Caco-2 (cell line): ENCODE results near the gene PROX1. TPM values are rescaled to one million over a fixed set of nuclear protein-coding genes. Genes with fewer than 3 reads are reported as not detected.

Experiments used
- BruUV-seq: library from RNA; stranded (reverse); fragments of 400-500 nt; replicated peaks from 2 replicates; lab custom pipeline; 2021; lab: Mats Ljungman, UMichigan
- CTCF ChIA-PET: fragments of 300-600 bp; sonication (Branson Sonifier 250); formaldehyde crosslinking; loops from one replicate; lab custom pipeline; 2022; ENCODE audit warnings: antibody characterized with exemption; lab: Charles Lee
- POLR2A ChIA-PET: fragments of 300-600 bp; sonication (Branson Sonifier 250); formaldehyde crosslinking; loops from one replicate; lab custom pipeline; 2022; ENCODE audit warnings: antibody characterized with exemption; lab: Charles Lee
- DNase-seq, 2 experiments: peaks; one replicate each; pipeline versions ENCODE4 v3.0.0 to v3.0.0-alpha.2; 2020 to 2022
- H3K27me3 ChIP-seq: replicated peaks from 2 replicates; pipeline ENCODE4 v1.6.0; 2011; ENCODE audit warnings: low read length; ENCODE audit not compliant: control insufficient read depth, insufficient read depth
- H3K36me3 ChIP-seq: 2 replicates; pipeline ENCODE4 v1.5.1; 2011; ENCODE audit warnings: low read length; ENCODE audit not compliant: control insufficient read depth, insufficient read depth
- H3K4me1 ChIP-seq: fragments of 250-450 bp; sonication (Bioruptor Pico); 2 replicates; pipeline ENCODE4 v1.5.1; 2020; ENCODE audit warnings: mild to moderate bottlenecking
- H3K4me3 ChIP-seq: 2 replicates; pipeline ENCODE4 v1.5.1; 2011; ENCODE audit warnings: low read depth, mild to moderate bottlenecking, control low read depth, low read length
- H3K9me3 ChIP-seq: fragments of 250-450 bp; sonication (Bioruptor Pico); 2 replicates; pipeline ENCODE4 v1.5.1; 2020; ENCODE audit warnings: mild to moderate bottlenecking, moderate library complexity
- H3K27ac Mint-ChIP-seq: one replicate; pipeline ENCODE4 v1.8.0; 2022; ENCODE audit warnings: mixed read lengths; ENCODE audit not compliant: unreplicated experiment
- H3K27me3 Mint-ChIP-seq: one replicate; pipeline ENCODE4 v1.8.0; 2022; ENCODE audit warnings: mixed read lengths; ENCODE audit not compliant: insufficient read depth, unreplicated experiment
- H3K36me3 Mint-ChIP-seq: one replicate; pipeline ENCODE4 v1.8.0; 2022; ENCODE audit warnings: mild to moderate bottlenecking, mixed read lengths; ENCODE audit not compliant: insufficient read depth, unreplicated experiment
- H3K4me1 Mint-ChIP-seq: one replicate; pipeline ENCODE4 v1.8.0; 2022; ENCODE audit warnings: low read depth, mixed read lengths; ENCODE audit not compliant: unreplicated experiment
- H3K4me3 Mint-ChIP-seq: one replicate; pipeline ENCODE4 v1.8.0; 2022; ENCODE audit warnings: mild to moderate bottlenecking, moderate library complexity, mixed read lengths; ENCODE audit not compliant: unreplicated experiment
- H3K9me3 Mint-ChIP-seq: one replicate; pipeline ENCODE4 v1.8.0; 2022; ENCODE audit warnings: mixed read lengths; ENCODE audit not compliant: unreplicated experiment
- intact Hi-C: fragments of 100-400 bp; cut with micrococcal nuclease; formaldehyde crosslinking; loops from one replicate; pipeline ENCODE4 v1.10.0; 2022; ENCODE audit not compliant: unreplicated experiment
- total RNA-seq: library from RNA; stranded (reverse); gene quantifications from 2 replicates; pipeline ENCODE4 v1.2.3, GENCODE V29; 2022
- TF ChIP-seq, protein P1 (sequence below), 2 experiments: fragments of 200-600 bp in 1 of 2; IDR thresholded peaks; 1 replicate in 1 of 2; 2 replicates in 1 of 2; pipeline versions ENCODE4 v1.5.1 to v1.8.0; 2011 to 2022; ENCODE audit warnings: antibody characterized with exemption in 1 of 2, control low read depth in 1 of 2, inconsistent platforms in 1 of 2, low read depth in 1 of 2, low read length in 1 of 2, mild to moderate bottlenecking in 1 of 2, moderate library complexity in 1 of 2; ENCODE audit not compliant: insufficient read depth in 1 of 2, severe bottlenecking in 1 of 2, unreplicated experiment in 1 of 2

The PROX1 gene
- total RNA-seq, 1 experiment from 2014 or later = 17.6 TPM

DNA sequence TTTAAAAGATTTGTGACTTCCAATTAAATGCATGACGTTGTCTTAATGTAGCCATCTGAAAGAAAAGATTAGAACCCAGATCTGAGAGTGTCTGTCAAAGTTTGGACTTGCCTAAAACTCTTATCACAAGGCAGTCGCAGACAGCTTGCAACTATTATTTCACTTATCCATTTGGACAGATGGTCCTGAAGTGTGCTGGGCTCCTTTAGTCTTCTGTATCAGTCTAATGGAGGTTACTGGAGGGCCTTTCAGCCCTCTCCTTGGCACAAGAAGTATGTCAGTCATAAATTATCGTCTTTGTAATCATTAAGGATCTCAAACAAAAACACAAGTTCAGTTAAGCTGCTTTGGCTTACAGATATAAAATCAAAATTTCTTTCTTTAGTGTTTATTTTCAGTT is 15.5 kb downstream of the PROX1 start:
- no peaks in the 10 kb centered on the region for H3K9me3 ChIP-seq
- no peaks in the 10 kb centered on the region for H3K4me1 ChIP-seq
- no peak overlapping the region for H3K4me3 ChIP-seq
- no peaks in the 10 kb centered on the region for H3K27me3 ChIP-seq
- ChIA-PET CTCF (no interaction called here), POLR2A (no interaction called here)
- Mint-ChIP-seq H3K4me1 (peaks cover 7% of the 10 kb centered on the region), H3K36me3 (peaks cover 3% of the 10 kb centered on the region), H3K27me3 (no peaks in the 10 kb centered on the region), H3K4me3 (no peak overlapping the region), H3K27ac (no peak overlapping the region), H3K9me3 (no peaks in the 10 kb centered on the region)
- TF ChIP-seq, protein P1, sequence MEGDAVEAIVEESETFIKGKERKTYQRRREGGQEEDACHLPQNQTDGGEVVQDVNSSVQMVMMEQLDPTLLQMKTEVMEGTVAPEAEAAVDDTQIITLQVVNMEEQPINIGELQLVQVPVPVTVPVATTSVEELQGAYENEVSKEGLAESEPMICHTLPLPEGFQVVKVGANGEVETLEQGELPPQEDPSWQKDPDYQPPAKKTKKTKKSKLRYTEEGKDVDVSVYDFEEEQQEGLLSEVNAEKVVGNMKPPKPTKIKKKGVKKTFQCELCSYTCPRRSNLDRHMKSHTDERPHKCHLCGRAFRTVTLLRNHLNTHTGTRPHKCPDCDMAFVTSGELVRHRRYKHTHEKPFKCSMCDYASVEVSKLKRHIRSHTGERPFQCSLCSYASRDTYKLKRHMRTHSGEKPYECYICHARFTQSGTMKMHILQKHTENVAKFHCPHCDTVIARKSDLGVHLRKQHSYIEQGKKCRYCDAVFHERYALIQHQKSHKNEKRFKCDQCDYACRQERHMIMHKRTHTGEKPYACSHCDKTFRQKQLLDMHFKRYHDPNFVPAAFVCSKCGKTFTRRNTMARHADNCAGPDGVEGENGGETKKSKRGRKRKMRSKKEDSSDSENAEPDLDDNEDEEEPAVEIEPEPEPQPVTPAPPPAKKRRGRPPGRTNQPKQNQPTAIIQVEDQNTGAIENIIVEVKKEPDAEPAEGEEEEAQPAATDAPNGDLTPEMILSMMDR (IDR thresholded peaks at IDR 0.05; ENCODE audit: insufficient read depth in 1 of 2, low read depth in 1 of 2, low read length in 1 of 2, severe bottlenecking in 1 of 2, unreplicated experiment in 1 of 2) = no peak
- intact Hi-C loops = no loop called here
- BruUV-seq = no TSS peak
- DNase-seq = no peak
- H3K36me3 ChIP-seq = no peaks in the 10 kb centered on the region

DNA sequence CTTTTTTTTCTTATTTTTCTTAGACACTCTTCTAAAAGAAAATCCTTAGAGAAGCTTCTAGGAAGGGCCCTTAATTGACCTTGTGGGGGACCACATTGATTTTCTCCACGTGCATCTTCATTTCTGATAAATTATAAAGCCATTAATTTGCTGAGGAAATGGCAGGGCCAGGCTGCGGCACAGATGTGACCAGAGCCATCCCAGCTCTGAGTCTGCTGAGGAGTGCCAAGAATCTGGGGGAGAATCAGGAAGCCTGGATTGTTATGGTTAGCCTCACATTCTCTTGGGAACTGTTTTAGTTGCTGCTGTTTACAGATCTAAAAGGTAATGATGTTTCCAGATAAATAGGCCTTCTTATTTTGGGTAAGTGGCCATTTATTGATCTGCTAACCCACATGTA is 16.2 kb downstream of the PROX1 start:
- Histone ChIP-seq H3K9me3 (no peaks in the 10 kb centered on the region), H3K27me3 (no peaks in the 10 kb centered on the region), H3K36me3 (no peaks in the 10 kb centered on the region), H3K4me1 (no peaks in the 10 kb centered on the region), H3K4me3 (no peak overlapping the region)
- no peak for DNase-seq
- peaks cover 6% of the 10 kb centered on the region for H3K36me3 Mint-ChIP-seq
- BruUV-seq = no TSS peak
- no peaks in the 10 kb centered on the region for H3K9me3 Mint-ChIP-seq
- CTCF ChIA-PET = no interaction called here
- intact Hi-C loops = no loop called here
- H3K27me3 Mint-ChIP-seq = no peaks in the 10 kb centered on the region
- TF ChIP-seq, protein P1 (IDR thresholded peaks at IDR 0.05; ENCODE audit: insufficient read depth in 1 of 2, low read depth in 1 of 2, low read length in 1 of 2, severe bottlenecking in 1 of 2, unreplicated experiment in 1 of 2) = no peak
- H3K4me1 Mint-ChIP-seq = peaks cover 7% of the 10 kb centered on the region
- POLR2A ChIA-PET = no interaction called here
- H3K4me3 Mint-ChIP-seq = no peak overlapping the region
- no peak overlapping the region for H3K27ac Mint-ChIP-seq

DNA sequence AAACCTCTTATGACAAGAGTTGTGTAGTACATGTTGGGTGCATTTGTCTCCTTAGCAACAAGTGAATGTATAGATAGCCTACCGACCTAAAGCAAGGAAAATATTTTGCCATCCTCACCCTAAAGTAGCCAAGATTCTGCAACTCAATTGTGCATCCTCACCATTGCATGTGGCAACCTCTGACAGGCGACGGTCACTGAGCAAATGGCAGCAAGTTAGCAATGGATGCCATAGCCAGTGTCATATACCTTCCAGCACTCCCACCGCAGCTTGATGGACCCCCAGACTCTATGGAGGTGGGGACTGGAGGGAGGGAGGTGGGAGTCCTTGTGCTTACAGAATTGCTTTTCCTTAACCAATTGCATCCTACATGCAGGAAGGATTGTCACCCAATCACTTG is 17.0 kb downstream of the PROX1 start:
- Mint-ChIP-seq H3K4me3 (no peak overlapping the region), H3K27ac (no peak overlapping the region), H3K36me3 (peaks cover 6% of the 10 kb centered on the region), H3K9me3 (no peaks in the 10 kb centered on the region), H3K4me1 (peaks cover 7% of the 10 kb centered on the region), H3K27me3 (no peaks in the 10 kb centered on the region)
- BruUV-seq = no TSS peak
- H3K4me1 ChIP-seq = no peaks in the 10 kb centered on the region
- ChIA-PET POLR2A (no interaction called here), CTCF (interaction anchor here (0.6 kb wide), 1 partner anchor 210 kb away, joined by 3 read pairs; no protein-coding TSS in a partner anchor)
- no peaks in the 10 kb centered on the region for H3K36me3 ChIP-seq
- H3K9me3 ChIP-seq = no peaks in the 10 kb centered on the region
- intact Hi-C loops = no loop called here
- no peak overlapping the region for H3K4me3 ChIP-seq
- TF ChIP-seq, protein P1 (IDR thresholded peaks at IDR 0.05; ENCODE audit: insufficient read depth in 1 of 2, low read depth in 1 of 2, low read length in 1 of 2, severe bottlenecking in 1 of 2, unreplicated experiment in 1 of 2) = no peak
- DNase-seq = no peak
- H3K27me3 ChIP-seq = no peaks in the 10 kb centered on the region
